HUES6 (cell line): Measurements from ENCODE around the gene CEBPA.

Experiments used
- H3K27ac ChIP-seq: 2 replicates; pipeline ENCODE4 v1.7.0; 2013; ENCODE audit warnings: low read depth, mild to moderate bottlenecking, low read length, inconsistent platforms
- H3K27me3 ChIP-seq: 2 replicates; pipeline ENCODE4 v1.6.1; 2013; ENCODE audit warnings: low read length; ENCODE audit not compliant: control insufficient read depth, insufficient read depth
- H3K36me3 ChIP-seq: 2 replicates; pipeline ENCODE4 v1.6.1; 2013; ENCODE audit warnings: low read length; ENCODE audit not compliant: control insufficient read depth, insufficient read depth
- H3K4me1 ChIP-seq: 2 replicates; pipeline ENCODE4 v1.6.1; 2013; ENCODE audit warnings: low read length; ENCODE audit not compliant: control insufficient read depth, insufficient read depth
- H3K4me3 ChIP-seq: 2 replicates; pipeline ENCODE4 v1.5.1; 2013; ENCODE audit warnings: low read depth, low read length
- H3K9ac ChIP-seq: one replicate; pipeline ENCODE4 v1.6.1; 2013; ENCODE audit warnings: mild to moderate bottlenecking, low read length
- H3K9me3 ChIP-seq: 2 replicates; pipeline ENCODE4 v1.6.1; 2013; ENCODE audit warnings: low read depth, low read length; ENCODE audit not compliant: control insufficient read depth, insufficient read depth

The CEBPA gene

GRCh38 chr19:33275933-33276619 is 26.3 kb downstream of the CEBPA start:
- no peak overlapping the region for H3K27ac ChIP-seq
- no peak overlapping the region for H3K9ac ChIP-seq
- H3K27me3 ChIP-seq = no peaks in the 10 kb centered on the region

GRCh38 chr19:33275559-33275932 is 26.8 kb downstream of the CEBPA start:
- H3K4me3 ChIP-seq = no peak overlapping the region
- no peaks in the 10 kb centered on the region for H3K27me3 ChIP-seq
- no peaks in the 10 kb centered on the region for H3K36me3 ChIP-seq
- no peak overlapping the region for H3K27ac ChIP-seq
- H3K9ac ChIP-seq = no peak overlapping the region
- H3K9me3 ChIP-seq = 0 out of 2 replicates have a peak, but pooled peaks cover 3% of the 10 kb centered on the region
- H3K4me1 ChIP-seq = peaks cover 24% of the 10 kb centered on the region

More at GRCh38 chr19:33275933-33276619, 26.3 kb downstream of the CEBPA start:
- peaks cover 24% of the 10 kb centered on the region for H3K4me1 ChIP-seq
- H3K9me3 ChIP-seq = 0 out of 2 replicates have a peak, but pooled peaks cover 3% of the 10 kb centered on the region
- no peaks in the 10 kb centered on the region for H3K36me3 ChIP-seq
- H3K4me3 ChIP-seq = no peak overlapping the region

- no peak overlapping the region for H3K4me3 ChIP-seq
- 0 out of 2 replicates have a peak, but pooled peaks cover 3% of the 10 kb centered on the region for H3K9me3 ChIP-seq
- H3K27ac ChIP-seq = no peak overlapping the region
- H3K4me1 ChIP-seq = peaks cover 24% of the 10 kb centered on the region
- H3K27me3 ChIP-seq = no peaks in the 10 kb centered on the region
- no peak overlapping the region for H3K9ac ChIP-seq
- no peaks in the 10 kb centered on the region for H3K36me3 ChIP-seq
These were observed 27.4 kb downstream of the CEBPA start for GRCh38 chr19:33274663-33275558.

GRCh38 chr19:33273881-33274662 is 28.3 kb downstream of the CEBPA start:
- H3K27ac ChIP-seq = no peak overlapping the region
- no peak overlapping the region for H3K4me3 ChIP-seq
- H3K9ac ChIP-seq = no peak overlapping the region
- H3K4me1 ChIP-seq = peaks cover 24% of the 10 kb centered on the region
- 0 out of 2 replicates have a peak, but pooled peaks cover 3% of the 10 kb centered on the region for H3K9me3 ChIP-seq
- no peaks in the 10 kb centered on the region for H3K27me3 ChIP-seq
- no peaks in the 10 kb centered on the region for H3K36me3 ChIP-seq

- no peak overlapping the region for H3K9ac ChIP-seq
- no peaks in the 10 kb centered on the region for H3K36me3 ChIP-seq
- no peak overlapping the region for H3K27ac ChIP-seq
- no peaks in the 10 kb centered on the region for H3K27me3 ChIP-seq
- 0 out of 2 replicates have a peak, but pooled peaks cover 3% of the 10 kb centered on the region for H3K9me3 ChIP-seq
- H3K4me1 ChIP-seq = peaks cover 22% of the 10 kb centered on the region
- no peak overlapping the region for H3K4me3 ChIP-seq
These were observed 29.1 kb downstream of the CEBPA start for GRCh38 chr19:33273065-33273736.

GRCh38 chr19:33271246-33272021 is 30.9 kb downstream of the CEBPA start:
- Histone ChIP-seq H3K9me3 (no peaks in the 10 kb centered on the region), H3K27ac (no peak overlapping the region), H3K4me1 (peaks cover 24% of the 10 kb centered on the region), H3K4me3 (no peak overlapping the region), H3K9ac (no peak overlapping the region), H3K36me3 (no peaks in the 10 kb centered on the region), H3K27me3 (no peaks in the 10 kb centered on the region)

- no peak overlapping the region for H3K27ac ChIP-seq
- no peaks in the 10 kb centered on the region for H3K9me3 ChIP-seq
- no peak overlapping the region for H3K9ac ChIP-seq
- H3K4me1 ChIP-seq = peaks cover 23% of the 10 kb centered on the region
- no peak overlapping the region for H3K4me3 ChIP-seq
- no peaks in the 10 kb centered on the region for H3K36me3 ChIP-seq
- H3K27me3 ChIP-seq = no peaks in the 10 kb centered on the region
These were observed 31.6 kb downstream of the CEBPA start for GRCh38 chr19:33270769-33271168.

- H3K4me3 ChIP-seq = no peak overlapping the region
These were observed 33.3 kb downstream of the CEBPA start for GRCh38 chr19:33269016-33269415.

GRCh38 chr19:33268162-33268991 is 34.0 kb downstream of the CEBPA start:
- Histone ChIP-seq H3K9me3 (no peaks in the 10 kb centered on the region), H3K4me3 (no peak overlapping the region), H3K27me3 (no peaks in the 10 kb centered on the region), H3K9ac (no peak overlapping the region), H3K4me1 (peaks cover 10% of the 10 kb centered on the region), H3K36me3 (no peaks in the 10 kb centered on the region), H3K27ac (no peak overlapping the region)

More at GRCh38 chr19:33269016-33269415, 33.3 kb downstream of the CEBPA start:
- no peaks in the 10 kb centered on the region for H3K36me3 ChIP-seq
- no peak overlapping the region for H3K27ac ChIP-seq
- H3K27me3 ChIP-seq = no peaks in the 10 kb centered on the region
- H3K9ac ChIP-seq = no peak overlapping the region
- H3K9me3 ChIP-seq = no peaks in the 10 kb centered on the region
- peaks cover 15% of the 10 kb centered on the region for H3K4me1 ChIP-seq
